IMR-90 (cell line): ENCODE data around the gene RPTOR.

Experiments
- CEBPB ChIP-seq: IDR thresholded peaks from 2 replicates; pipeline ENCODE4 v1.6.1; 2012; ENCODE audit warnings: low read depth, low read length, improper control_type of control experiment
- CHD1 ChIP-seq: IDR thresholded peaks from 2 replicates; pipeline ENCODE4 v1.6.1; 2012; ENCODE audit warnings: low read depth, low read length, improper control_type of control experiment
- CTCF ChIP-seq: conservative IDR thresholded peaks from 2 replicates; pipeline ENCODE4 v1.5.1; 2012; ENCODE audit warnings: mild to moderate bottlenecking, low read depth, low read length, improper control_type of control experiment
- ELK1 ChIP-seq: fragments of 150-350 bp; IDR thresholded peaks from 2 replicates; pipeline ENCODE4 v1.6.1; 2016; ENCODE audit warnings: low read depth, mild to moderate bottlenecking, low read length, moderate library complexity, borderline replicate concordance
- SMC3 ChIP-seq: fragments of 150-350 bp; IDR thresholded peaks from 2 replicates; pipeline ENCODE4 v1.6.1; 2016; ENCODE audit warnings: low read depth, mild to moderate bottlenecking, antibody characterized with exemption, low read length, moderate library complexity

- TF ChIP-seq ELK1 (no peak), CHD1 (no peak), SMC3 (no peak), CTCF (no peak), CEBPB (peak; percentile 50; the same call in 1 of the 2 replicates)
Measured at GRCh38 chr17:80545499-80545826, 825 bp downstream of the RPTOR start.
